Fibroblast of skin of left biceps (primary cell): ENCODE measurements around the gene FLYWCH1.

Source experiments
- DNase-seq, 2 experiments: peaks; one replicate each; pipeline ENCODE4 v3.0.0-alpha.2; 2013; ENCODE audit warnings: low read depth in 2 of 2

Gene FLYWCH1

DNA sequence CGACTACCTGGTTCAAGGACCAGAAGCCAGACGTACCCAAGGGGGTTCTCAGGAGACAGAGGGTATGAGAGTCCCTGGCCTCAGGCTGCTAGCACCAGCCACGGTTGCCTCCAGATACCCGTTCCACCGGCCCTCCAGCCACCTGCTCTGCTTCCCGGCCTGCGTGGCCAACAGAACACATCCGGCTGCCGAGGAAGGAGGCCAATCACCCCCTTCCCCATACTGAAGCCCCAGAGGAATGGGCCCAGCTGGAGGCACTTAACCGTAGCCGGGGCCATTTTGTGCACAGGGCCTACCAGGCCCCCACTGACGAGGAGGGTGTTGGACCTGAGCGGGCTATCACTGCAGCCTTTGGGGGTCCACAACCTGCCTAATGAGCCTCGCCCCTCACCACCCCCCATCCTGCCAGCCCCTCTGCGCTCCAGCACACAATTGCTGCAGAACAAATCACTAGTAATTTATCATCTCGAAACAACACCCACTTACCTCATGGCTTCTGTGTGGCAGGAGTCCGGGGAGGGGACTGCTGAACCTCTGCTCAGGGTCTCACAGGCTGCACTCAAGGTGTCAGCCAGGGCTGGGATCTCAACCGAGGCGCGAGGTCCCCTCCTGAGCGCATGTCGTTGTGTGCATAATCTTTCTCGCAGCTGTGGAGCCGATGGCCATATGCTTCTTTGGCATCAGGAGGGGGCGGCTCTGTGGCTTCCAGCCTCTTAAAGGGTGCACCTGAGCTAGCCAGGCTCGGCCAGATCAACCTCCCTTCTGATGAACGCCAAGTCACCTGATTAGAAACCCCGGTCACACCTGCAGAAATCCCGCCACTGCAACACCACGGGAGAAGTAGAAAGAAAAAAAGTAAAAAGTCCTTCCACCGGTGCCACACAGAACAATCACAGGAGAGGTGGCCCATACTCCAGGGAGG is 42.2 kb downstream of the FLYWCH1 start:
- no peak for DNase-seq

DNA sequence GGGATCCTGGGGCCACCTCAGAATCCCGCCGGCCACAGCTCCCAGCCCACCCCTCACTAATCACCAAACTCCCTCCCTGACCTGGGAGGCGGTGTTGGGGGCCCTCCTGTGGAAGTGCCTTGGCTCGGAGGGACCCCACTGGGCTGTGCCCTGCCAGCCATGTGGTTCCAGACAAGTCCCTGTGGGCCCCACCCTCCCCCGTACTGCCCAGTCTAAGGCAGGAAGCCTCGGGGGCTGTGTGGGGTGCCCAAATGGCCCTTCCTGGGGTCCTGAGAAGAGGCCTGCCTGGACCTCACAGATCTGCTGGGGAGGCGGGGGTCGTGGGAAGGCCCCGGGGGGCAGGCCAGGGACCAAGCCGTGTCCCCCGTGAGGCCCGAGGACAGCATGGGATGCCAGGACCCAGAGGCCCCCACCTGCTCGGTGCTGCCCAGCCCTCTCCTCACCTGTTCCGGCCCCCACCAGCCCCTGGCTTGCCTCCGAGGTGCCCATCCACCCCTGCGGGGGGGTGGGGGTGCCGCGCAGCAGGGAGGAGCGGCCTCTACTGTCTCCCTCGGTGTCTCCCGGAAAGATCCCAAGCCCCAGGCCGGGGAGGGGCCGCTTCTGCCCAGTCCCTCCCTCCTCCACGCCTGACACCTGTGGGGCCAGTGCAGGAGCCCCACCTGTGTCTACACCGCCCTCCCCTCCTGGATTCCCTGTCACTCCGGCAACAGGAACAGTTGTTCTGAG is 43.1 kb downstream of the FLYWCH1 start:
- no peak for DNase-seq

DNA sequence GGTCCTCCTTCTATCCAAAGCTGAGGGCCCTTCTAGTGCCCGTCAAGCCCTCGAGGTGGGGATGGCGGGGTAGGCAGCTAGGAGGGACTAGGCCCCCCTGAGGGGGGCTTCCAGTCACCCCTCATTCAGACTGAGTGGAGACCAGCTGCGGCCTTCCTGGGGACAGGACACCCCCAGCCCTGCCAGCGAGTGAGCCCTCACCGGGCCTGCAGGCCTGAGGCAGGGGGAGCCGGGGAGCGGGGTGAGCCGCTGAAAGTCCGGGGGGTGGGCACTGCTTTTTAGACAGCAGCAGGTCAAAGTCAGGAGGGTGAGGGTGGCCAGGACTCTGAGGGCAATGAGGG is 43.7 kb downstream of the FLYWCH1 start:
- no peak for DNase-seq

DNA sequence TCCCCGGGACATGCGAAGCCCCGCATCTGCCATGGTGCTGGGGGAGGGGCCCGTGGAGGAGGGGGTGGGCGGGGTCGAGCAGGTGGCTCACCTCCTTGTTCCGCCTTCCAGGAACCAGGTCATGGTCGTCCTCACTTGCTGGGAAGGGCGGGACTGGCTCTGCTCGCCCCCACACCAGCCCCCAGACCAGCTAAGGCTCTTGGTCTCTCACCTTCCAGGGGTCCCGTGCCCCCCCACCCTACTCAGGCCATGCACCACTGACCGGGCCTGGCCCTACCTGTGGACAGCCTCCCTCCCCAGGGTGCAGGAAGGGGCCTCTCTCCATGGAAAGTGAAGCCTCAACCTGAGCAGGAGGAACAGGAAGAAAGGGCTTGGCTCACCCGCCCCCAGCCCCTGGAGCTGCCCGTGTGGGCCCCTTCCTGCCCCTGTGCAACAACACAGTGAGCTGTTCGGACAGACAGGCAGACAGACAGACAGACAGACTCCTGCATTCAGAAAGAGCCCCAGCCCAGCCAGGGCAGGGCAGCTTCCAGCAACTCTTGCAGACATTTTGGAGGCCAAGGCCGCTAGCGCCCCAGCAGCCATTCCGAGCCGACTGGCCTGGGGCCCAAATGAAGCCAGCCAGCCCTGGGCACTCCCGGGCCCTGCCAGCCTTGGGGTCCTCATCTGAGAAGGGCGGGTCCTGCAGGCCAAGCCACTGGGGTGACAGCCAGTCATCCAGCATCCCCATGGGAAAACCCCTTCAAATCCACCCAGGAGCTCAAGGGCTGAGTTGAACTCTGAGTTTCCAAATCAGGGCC is 44.2 kb downstream of the FLYWCH1 start:
- no peak for DNase-seq

DNA sequence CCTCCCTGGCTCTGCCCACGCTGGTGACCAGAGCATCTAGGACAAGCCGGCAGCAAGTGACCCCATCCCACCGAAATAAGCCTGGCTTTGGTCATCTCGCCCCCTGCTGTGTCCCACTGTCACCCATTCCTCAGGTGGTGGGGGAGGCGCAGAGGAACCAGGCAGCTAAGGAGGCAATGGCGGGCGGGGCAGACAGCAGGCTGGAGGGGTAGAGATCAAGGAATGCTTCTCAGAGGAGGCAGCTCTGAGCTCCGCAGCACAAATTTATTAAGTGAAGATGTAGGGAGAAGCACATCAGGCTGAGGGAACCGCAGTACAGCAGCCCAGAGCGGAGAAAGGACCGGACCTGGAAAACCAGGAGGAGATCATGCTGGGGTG is 44.8 kb downstream of the FLYWCH1 start:
- no peak for DNase-seq

DNA sequence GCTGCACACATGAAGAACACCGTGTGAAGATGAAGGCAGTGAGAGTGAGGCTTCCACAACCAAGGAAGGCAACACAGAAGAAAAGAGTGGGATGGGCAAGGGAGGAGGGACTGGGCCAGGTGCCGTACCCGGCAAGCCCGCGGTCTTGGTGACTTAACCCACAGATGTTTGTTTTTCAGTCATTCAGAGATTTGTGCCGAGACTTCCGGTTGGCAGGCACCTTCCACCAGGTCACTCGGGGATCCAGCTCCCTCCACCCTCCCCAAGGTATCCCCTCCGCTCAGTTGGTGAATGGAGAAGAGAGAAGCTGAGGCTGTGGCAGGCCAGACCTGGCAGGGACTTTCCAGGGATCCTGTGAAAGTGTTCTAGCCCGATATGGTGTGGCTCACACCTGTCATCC is 47.5 kb downstream of the FLYWCH1 start:
- no peak for DNase-seq

DNA sequence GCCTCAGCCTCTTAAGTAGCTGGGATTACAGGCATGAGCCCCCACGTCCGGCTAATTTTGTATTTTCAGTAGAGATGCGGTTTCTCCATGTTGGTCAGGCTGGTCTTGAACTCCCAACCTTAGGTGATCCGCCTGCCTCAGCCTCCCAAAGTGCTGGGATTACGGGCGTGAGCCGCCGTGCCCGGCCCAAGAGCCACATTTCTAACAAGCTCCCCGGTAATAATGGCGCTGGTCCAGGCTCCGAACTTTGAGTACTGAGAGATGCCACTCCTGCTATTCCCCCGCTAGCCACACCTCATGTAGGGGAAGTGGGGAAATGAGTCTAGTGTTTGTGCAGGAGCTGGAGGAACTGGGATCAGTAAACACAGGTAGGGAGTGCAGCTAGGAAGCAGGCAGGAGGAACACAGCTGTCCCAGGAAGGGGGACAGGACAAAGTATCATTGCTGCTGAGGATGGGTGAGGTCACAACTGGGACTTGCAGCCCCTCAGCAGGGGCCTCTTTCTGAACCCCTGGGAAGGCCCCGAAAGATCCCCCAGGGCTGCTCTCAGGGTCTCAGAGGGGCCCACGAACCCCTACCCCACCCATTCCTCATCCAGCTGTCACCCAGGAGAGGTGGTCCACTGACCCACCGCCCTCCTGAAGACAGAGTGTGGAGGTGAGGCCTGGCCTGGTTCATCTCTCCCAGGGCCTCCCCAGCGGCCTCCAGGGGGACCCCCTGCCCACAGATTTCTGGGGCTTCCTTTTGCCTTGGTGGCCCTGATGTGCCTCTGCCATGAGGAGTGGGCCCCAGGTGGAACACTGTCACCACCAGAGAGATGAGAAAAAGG is 48.7 kb downstream of the FLYWCH1 start:
- DNase-seq, result no peak

DNA sequence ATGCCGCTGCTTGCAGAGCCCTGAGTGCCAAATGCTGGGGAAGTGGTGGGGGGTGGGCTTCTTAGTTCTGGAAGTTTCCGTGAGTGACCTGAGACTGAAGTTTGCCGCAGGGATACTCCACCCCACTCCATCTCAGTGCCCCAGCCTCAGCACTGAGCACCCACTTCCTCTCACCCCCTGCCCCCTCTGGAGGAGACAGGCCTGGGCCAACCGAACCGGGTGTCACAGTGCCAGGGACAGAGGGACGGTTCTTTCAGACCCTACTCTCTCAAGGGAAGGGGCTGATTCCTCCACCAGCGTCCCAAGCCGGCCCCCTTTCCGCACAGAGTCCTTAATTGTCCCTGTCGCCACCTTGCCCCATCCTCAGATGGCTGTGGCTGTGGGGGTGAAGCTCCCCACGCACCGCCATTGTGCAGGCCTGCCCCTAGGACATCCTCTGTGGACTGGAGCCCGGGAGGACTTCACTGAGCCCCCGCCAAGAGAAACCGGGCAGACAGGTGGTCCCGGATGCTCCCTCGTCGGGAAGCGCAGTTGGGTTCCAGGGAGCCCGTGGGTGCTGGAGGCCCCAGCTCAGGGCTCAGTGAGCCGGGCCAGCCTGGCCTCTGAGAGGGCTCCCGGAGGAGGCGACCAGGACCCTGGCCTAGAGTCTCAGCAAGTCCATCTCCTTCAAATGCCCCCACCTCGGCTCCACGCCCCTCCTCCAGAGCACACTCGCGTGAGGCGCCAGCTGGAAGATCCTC is 50.8 kb downstream of the FLYWCH1 start:
- no peak for DNase-seq

DNA sequence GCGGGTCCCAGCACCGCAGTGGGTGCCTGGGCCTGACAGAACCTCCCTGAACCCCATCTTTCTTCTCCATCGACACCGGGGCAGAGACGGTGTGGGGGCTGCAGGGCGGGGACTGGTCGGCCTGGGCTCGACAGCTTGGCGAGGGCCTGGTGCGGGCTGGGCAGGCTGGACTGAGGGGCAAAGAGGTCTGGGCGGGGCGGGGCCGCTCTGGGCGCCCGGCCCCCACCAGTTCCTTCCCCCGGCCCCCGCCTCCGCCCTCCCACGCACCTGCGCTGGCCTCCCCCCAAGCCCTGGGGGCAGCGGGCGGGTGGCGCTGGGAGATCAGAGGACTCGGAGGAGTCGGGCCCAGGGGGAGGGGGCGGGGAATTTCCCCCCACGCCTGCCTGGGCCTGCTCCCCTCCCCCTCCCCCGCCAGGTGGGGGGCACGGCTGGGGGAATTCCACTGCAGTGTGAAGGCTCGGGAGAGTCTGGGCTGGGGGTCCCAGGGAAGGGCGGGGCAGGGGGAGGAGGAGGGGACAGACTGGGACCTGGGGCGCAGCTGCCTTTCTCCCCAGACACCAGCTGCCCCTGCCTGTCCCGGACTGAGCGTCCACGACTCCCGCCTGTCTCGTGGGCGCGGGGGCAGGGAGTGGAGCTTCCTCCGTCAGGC is 51.5 kb downstream of the FLYWCH1 start:
- no peak for DNase-seq

DNA sequence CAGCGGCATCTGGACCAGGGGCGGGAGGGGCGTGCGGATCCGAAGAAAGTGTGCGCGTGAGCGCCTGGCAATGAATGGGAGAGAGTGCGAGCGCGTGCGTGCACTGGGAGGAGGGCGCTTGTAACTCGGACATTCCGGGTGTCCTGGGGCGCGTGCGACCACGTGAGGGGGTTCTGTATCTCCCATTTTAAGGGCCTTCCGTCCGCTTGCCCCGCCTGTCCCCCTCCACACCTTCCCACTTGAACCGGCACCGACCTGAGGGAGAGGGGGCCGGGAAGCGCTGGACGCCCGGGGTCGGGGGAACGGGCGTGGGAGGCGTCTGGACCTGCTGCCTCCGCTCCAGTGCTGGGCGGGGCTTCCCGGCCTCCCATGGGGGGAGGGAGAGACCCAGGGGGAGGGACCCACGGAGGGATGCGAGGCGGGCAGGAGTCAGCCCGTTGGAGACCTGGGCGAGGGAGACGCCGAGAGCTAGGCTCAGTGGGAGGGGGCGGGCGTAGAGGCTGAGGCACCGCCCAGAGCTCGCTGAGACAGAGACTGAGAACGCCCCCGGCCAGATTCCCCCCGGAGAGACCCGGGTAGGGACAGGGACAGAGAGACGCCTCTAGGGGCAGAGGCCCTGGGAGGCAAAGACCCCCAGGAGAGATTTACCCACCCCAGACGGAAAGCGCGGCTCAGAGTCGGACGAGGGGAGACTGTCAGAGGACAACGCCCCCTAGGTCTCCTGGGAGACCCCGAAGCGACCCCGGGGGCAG is 52.2 kb downstream of the FLYWCH1 start, which contains the start of gene KREMEN2:
Gene KREMEN2, plus strand, starts transcription at position 553 of the 752 bp plus-strand sequence. CDS start 246 bp downstream, outside the sequence.
- no peak for DNase-seq

DNA sequence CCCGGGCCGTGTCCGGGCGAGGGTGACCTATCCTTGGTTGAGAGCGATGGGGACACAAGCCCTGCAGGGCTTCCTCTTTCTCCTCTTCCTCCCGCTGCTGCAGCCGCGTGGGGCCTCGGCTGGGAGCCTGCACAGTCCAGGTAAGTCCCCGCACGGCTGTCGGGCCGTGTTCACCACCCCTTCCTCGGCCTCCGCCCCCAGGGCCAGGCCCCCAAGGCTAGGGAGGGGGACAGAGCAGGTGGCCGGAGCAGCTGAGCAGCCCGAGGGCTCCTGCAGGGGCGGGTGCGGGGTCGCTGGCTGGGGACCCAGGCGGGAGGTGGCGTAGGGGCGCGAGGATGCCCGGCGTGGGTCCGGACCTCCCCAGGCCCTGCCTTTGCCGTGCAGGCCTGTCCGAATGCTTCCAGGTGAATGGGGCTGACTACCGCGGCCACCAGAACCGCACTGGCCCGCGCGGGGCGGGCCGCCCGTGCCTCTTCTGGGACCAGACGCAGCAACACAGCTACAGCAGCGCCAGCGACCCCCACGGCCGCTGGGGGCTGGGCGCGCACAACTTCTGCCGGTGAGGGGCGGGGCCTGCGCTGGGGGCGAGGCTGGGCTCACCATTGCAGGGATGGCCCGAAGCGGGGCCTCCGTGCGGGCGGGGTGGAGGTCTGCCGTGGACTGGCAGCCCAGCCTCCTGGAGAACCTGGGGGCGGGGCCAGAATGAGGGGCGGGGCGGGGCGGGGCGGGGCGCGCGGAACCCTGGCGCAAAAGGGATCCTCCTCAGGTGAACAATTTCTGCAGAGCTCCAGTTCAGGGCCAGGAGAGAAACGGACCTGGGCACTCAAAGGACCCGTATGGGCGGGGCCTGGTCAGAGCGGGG is 53.0 kb downstream of the FLYWCH1 start:
- no peak for DNase-seq

DNA sequence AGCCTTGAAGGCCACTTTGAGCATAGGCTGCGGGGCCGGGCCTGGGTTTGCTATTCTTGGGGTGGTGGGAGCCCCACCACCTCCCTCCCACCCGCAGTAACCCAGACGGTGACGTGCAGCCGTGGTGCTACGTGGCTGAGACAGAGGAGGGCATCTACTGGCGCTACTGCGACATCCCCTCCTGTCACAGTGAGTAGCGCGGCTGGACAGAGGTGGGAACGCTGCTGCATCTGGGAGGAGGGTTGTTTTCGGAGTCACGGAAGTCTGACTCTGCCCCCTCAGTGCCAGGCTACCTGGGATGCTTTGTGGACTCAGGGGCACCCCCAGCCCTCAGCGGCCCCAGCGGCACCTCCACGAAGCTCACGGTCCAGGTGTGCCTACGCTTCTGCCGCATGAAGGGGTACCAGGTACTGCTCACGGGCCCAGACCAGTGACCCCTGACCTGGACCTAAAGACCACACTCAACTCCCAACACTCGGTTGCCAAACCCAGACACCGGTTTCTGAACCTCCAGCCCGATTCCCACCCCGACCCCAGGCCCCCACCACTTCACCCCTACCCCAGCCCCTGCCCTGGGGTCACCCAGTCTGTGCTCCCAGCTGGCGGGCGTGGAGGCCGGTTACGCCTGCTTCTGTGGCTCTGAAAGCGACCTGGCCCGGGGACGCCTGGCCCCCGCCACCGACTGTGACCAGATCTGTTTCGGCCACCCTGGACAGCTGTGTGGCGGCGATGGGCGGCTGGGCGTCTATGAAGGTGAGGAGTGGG is 54.5 kb downstream of the FLYWCH1 start:
- no peak for DNase-seq

DNA sequence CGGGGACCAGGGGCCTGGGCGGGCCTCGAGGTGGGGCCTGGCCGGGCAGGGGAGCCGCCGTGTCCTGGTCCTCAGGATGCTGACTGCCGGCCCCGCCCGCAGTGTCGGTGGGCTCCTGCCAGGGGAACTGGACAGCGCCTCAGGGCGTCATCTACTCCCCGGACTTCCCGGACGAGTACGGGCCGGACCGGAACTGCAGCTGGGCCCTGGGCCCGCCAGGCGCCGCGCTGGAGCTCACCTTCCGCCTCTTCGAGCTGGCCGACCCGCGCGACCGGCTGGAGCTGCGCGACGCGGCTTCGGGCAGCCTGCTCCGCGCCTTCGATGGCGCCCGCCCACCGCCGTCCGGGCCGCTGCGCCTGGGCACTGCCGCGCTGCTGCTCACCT is 55.1 kb downstream of the FLYWCH1 start:
- no peak for DNase-seq

DNA sequence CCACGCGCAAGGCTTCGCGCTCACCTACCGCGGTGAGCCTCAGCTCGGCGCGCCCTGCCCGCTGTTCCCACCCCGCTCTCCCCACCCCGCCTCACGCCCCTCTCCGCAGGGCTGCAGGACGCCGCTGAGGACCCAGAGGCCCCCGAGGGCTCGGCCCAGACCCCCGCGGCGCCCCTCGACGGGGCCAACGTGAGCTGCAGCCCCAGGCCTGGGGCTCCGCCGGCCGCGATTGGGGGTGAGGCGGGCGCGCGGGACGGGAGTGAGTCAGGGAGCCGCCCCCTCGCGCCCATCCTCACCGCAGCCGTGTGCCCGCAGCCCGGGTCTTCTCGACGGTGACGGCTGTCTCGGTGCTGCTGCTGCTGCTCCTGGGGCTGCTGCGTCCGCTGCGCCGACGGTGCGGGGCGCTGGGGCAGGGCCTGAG is 55.5 kb downstream of the FLYWCH1 start:
- DNase-seq, result no peak

DNA sequence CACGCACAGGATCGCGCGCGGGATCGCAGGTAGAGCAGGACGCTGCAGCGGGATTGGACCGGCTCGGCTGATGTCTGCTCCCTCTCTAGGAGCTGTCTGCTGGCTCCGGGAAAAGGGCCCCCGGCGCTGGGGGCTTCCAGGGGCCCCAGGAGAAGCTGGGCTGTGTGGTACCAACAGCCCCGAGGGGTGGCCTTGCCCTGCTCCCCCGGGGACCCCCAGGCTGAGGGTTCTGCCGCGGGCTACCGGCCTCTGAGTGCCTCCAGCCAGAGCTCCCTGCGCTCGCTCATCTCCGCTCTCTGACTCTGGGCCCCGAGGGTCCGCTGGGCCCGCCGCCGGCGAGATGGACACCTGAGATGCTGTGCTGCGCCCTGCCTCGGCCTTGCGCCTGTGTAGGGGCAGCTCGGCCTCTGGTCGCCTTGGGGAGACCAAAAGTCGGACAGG is 56.0 kb downstream of the FLYWCH1 start:
- no peak for DNase-seq

DNA sequence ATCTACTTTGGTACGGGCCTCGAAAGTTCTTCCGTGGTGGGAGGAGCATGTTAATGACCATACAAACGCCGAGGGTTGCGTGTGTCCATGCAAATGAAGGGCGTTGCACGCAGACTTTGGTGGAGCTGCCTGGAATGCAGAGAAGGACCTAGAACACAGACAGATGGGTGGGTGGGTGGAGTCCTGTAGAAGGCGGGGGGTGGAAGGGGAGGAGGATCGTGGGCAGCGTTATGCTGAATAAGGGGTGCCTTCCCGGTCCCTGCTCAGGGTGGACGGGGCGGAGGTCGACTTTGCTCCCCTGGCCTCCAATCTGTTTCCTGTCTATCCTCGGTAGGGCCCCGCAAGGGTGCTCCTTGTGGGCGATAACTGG is 56.6 kb downstream of the FLYWCH1 start:
- no peak for DNase-seq

DNA sequence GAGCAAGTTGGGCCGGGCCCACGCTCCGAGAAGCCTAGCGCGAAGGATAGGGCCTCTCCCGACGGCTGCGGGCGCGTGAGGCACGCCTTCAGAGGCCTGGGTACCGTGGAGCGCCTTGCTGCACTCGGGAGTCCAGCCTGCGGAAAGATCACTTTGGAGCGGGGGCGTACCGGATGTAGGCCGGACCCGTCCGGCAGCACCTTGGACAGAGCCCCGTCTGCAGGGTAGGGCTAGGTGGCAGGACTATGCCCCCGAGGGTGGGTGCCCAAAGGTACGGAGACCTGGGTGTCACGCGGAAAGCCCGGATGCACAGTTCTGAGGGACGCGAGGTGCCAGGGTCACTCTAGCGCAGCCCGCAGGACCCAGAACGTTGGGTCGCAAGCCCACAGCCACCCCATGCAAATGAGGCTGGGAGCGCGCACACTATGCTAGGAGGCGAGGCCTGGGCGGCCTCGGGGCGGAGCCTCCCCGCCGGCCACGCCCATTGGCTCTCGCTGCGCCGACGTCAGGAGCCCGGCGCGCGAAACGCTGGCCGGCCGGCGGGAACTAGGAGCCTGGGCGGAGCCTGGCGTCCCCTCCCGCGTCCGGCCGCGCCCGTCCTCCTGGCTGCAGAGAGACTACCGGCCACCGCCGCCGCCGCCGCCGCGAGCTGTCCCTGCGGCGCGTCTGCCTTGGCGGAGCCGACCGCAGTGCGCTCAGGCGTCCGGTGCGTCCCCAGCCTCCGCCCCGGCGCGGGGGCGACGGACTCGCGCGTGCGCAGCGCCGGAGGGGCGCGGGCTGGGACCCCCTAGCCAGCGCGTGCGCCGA is 57.2 kb downstream of the FLYWCH1 start, which contains the start of gene PAQR4:
Gene PAQR4, plus strand, starts transcription at position 611 of the 807 bp plus-strand sequence. CDS start 327 bp downstream, outside the sequence.
- DNase-seq, result peak; percentile 33 to 50
